Lower leg skin (tissue), 3 donors: Measurements from ENCODE around the gene WDR76.

Source experiments
- CTCF ChIP-seq, 3 donors: fragments of 450-650 bp; IDR thresholded peaks; one replicate each; pipeline ENCODE4 v1.5.1; 2016; ENCODE audit warnings: antibody characterized with exemption in 3 of 3, mild to moderate bottlenecking in 3 of 3, moderate library complexity in 2 of 3
- POLR2A ChIP-seq, 2 donors: fragments of 450-650 bp; IDR thresholded peaks; one replicate each; pipeline ENCODE4 v1.6.1; 2016 to 2017; ENCODE audit warnings: antibody characterized with exemption in 2 of 2, mild to moderate bottlenecking in 1 of 2, moderate library complexity in 1 of 2

- TF ChIP-seq CTCF (IDR thresholded peaks at IDR 0.05): no peak
- no peak for TF ChIP-seq POLR2A (IDR thresholded peaks at IDR 0.05)
Measured at GRCh38 chr15:43886558-43886957, 59.8 kb downstream of the WDR76 start.
